Colonic mucosa (tissue), 4 donors: ENCODE data around the gene FOXP1. TPM values are rescaled to one million over a fixed set of nuclear protein-coding genes. Genes with fewer than 3 reads are reported as not detected.

Source experiments
- DNase-seq: peaks from one replicate; pipeline ENCODE4 v3.0.0-alpha.2; 2020
- H3K27ac ChIP-seq: fragments of 200-600 bp; one replicate; pipeline ENCODE4 v1.8.0; 2021
- H3K27me3 ChIP-seq: fragments of 200-600 bp; one replicate; pipeline ENCODE4 v1.8.0; 2021
- H3K36me3 ChIP-seq: fragments of 200-600 bp; one replicate; pipeline ENCODE4 v1.8.0; 2021
- H3K4me1 ChIP-seq: fragments of 200-600 bp; one replicate; pipeline ENCODE4 v1.8.0; 2021; ENCODE audit warnings: mild to moderate bottlenecking
- H3K4me3 ChIP-seq: fragments of 200-600 bp; one replicate; pipeline ENCODE4 v1.8.0; 2021
- H3K9ac ChIP-seq, 2 donors: one replicate each; pipeline ENCODE4 v1.7.0; 2013; ENCODE audit warnings: control low read depth in 2 of 2, low read depth in 2 of 2, low read length in 2 of 2
- H3K9me3 ChIP-seq: fragments of 200-600 bp; one replicate; pipeline ENCODE4 v1.8.0; 2021
- CTCF ChIP-seq: fragments of 200-600 bp; IDR thresholded peaks from one replicate; pipeline ENCODE4 v1.8.0; 2022; ENCODE audit warnings: antibody characterized with exemption, mild to moderate bottlenecking
- intact Hi-C: fragments of 100-400 bp; cut with DNase I; formaldehyde crosslinking; loops from one replicate; pipeline ENCODE4 v1.14.1; 2022
- total RNA-seq, 2 donors: library from RNA; stranded (reverse); fragmentation: NEBNext Ultra II Directional in 1 of 2; extraction: Animal tissue kit (Norgen Biotek cat#: 25700) in 1 of 2; gene quantifications; one replicate each; pipeline ENCODE4 v1.2.1, GENCODE V29; 2021
- donor health status: healthy.
- donor health status: DM: no; HTN: no; CAD: no.
- donor health status: DM: no; HTN: no; CAD: no.

Gene FOXP1
- total RNA-seq, 2 donors from 2014 or later = 127 to 128 TPM

- H3K9ac ChIP-seq = peak overlapping the region in 1 of 2 donors; percentile 59
- TF ChIP-seq CTCF = no peak
- H3K27me3 ChIP-seq = no peaks in the 10 kb centered on the region
- DNase-seq = peak; percentile 29
- H3K4me1 ChIP-seq = peaks cover 24% of the 10 kb centered on the region
- intact Hi-C loops = no loop called here
- no peaks in the 10 kb centered on the region for H3K9me3 ChIP-seq
- H3K36me3 ChIP-seq = no peaks in the 10 kb centered on the region
- no peak overlapping the region for H3K4me3 ChIP-seq
- peak overlapping the region; percentile 83 for H3K27ac ChIP-seq
Measured at GRCh38 chr3:71046791-71047190, 536.7 kb downstream of the FOXP1 start.

- Histone ChIP-seq H3K36me3 (peaks cover 4% of the 10 kb centered on the region), H3K4me3 (no peak overlapping the region), H3K9me3 (no peaks in the 10 kb centered on the region), H3K27ac (peak overlapping the region; percentile 26), H3K4me1 (peaks cover 20% of the 10 kb centered on the region), H3K9ac (no peak overlapping the region), H3K27me3 (no peaks in the 10 kb centered on the region)
- intact Hi-C loops = no loop called here
- no peak for DNase-seq
- TF ChIP-seq CTCF = no peak
Measured at GRCh38 chr3:71045917-71046282, 537.6 kb downstream of the FOXP1 start.

GRCh38 chr3:71045212-71045916 is 538.2 kb downstream of the FOXP1 start:
- no peak for TF ChIP-seq CTCF
- intact Hi-C loops = no loop called here
- no peak overlapping the region for H3K4me3 ChIP-seq
- DNase-seq = no peak
- H3K4me1 ChIP-seq = peaks cover 20% of the 10 kb centered on the region
- H3K36me3 ChIP-seq = peaks cover 5% of the 10 kb centered on the region
- no peaks in the 10 kb centered on the region for H3K27me3 ChIP-seq
- no peaks in the 10 kb centered on the region for H3K9me3 ChIP-seq
- H3K9ac ChIP-seq = no peak overlapping the region
- peak overlapping the region; percentile 26 for H3K27ac ChIP-seq

GRCh38 chr3:71042759-71043158 is 540.8 kb downstream of the FOXP1 start:
- Histone ChIP-seq H3K27me3 (no peaks in the 10 kb centered on the region), H3K27ac (no peak overlapping the region), H3K9ac (no peak overlapping the region), H3K36me3 (peaks cover 10% of the 10 kb centered on the region), H3K4me3 (no peak overlapping the region), H3K9me3 (no peaks in the 10 kb centered on the region), H3K4me1 (peaks cover 17% of the 10 kb centered on the region)
- TF ChIP-seq CTCF = no peak
- intact Hi-C loops = no loop called here
- DNase-seq = no peak

GRCh38 chr3:71041371-71041770 is 542.2 kb downstream of the FOXP1 start:
- H3K27ac ChIP-seq = no peak overlapping the region
- peaks cover 11% of the 10 kb centered on the region for H3K4me1 ChIP-seq
- H3K9ac ChIP-seq = no peak overlapping the region
- H3K27me3 ChIP-seq = no peaks in the 10 kb centered on the region
- H3K4me3 ChIP-seq = no peak overlapping the region
- DNase-seq = no peak
- no peak for TF ChIP-seq CTCF
- H3K36me3 ChIP-seq = peaks cover 10% of the 10 kb centered on the region
- intact Hi-C loops = no loop called here
- H3K9me3 ChIP-seq = no peaks in the 10 kb centered on the region
